GM19025 (cell line): ENCODE data around the gene NRSN1.

Experiments used
- ATAC-seq: cut with Tn5 transposase; IDR thresholded peaks from one replicate; pipeline ENCODE4 v1.9.1; 2021; ENCODE audit warnings: mild to moderate bottlenecking, low read depth, moderate library complexity; ENCODE audit not compliant: unreplicated experiment

The NRSN1 gene

GRCh38 chr6:24125980-24126379 is at the start of gene NRSN1:
TSS of gene NRSN1 (plus strand) at chr6:24126215. CDS start at chr6:24134328, 8,113 bp downstream.
- ATAC-seq = no peak

GRCh38 chr6:24078200-24078599 is 47.8 kb upstream of the NRSN1 start:
- ATAC-seq = no peak

GRCh38 chr6:24079076-24079475 is 46.9 kb upstream of the NRSN1 start:
- no peak for ATAC-seq

- ATAC-seq = no peak
Measured at GRCh38 chr6:24080711-24081110, 45.3 kb upstream of the NRSN1 start.

- no peak for ATAC-seq
Measured at GRCh38 chr6:24089736-24090135, 36.3 kb upstream of the NRSN1 start.

GRCh38 chr6:24092407-24092806 is 33.6 kb upstream of the NRSN1 start:
- ATAC-seq = no peak

- no peak for ATAC-seq
Measured at GRCh38 chr6:24093381-24093780, 32.6 kb upstream of the NRSN1 start.

- peak; percentile 51 for ATAC-seq
Measured at GRCh38 chr6:24099181-24099580, 26.8 kb upstream of the NRSN1 start.

- ATAC-seq = no peak
Measured at GRCh38 chr6:24100024-24100769, 25.8 kb upstream of the NRSN1 start.

- no peak for ATAC-seq
Measured at GRCh38 chr6:24100770-24101155, 25.3 kb upstream of the NRSN1 start.

- no peak for ATAC-seq
Measured at GRCh38 chr6:24105191-24105590, 20.8 kb upstream of the NRSN1 start.

- no peak for ATAC-seq
Measured at GRCh38 chr6:24106291-24106690, 19.7 kb upstream of the NRSN1 start.

GRCh38 chr6:24107294-24107693 is 18.7 kb upstream of the NRSN1 start:
- no peak for ATAC-seq

- no peak for ATAC-seq
Measured at GRCh38 chr6:24108056-24108455, 18.0 kb upstream of the NRSN1 start.

GRCh38 chr6:24110417-24110816 is 15.6 kb upstream of the NRSN1 start:
- no peak for ATAC-seq

- no peak for ATAC-seq
Measured at GRCh38 chr6:24113891-24114290, 12.1 kb upstream of the NRSN1 start.

- no peak for ATAC-seq
Measured at GRCh38 chr6:24117021-24117420, 9.0 kb upstream of the NRSN1 start.

- no peak for ATAC-seq
Measured at GRCh38 chr6:24122139-24122538, 3.9 kb upstream of the NRSN1 start.

- no peak for ATAC-seq
Measured at GRCh38 chr6:24126586-24127192, 674 bp downstream of the NRSN1 start.

- ATAC-seq = no peak
Measured at GRCh38 chr6:24127316-24127715, 1.3 kb downstream of the NRSN1 start.

- ATAC-seq = no peak
Measured at GRCh38 chr6:24131751-24132150, 5.7 kb downstream of the NRSN1 start.

GRCh38 chr6:24139080-24139479 is 13.1 kb downstream of the NRSN1 start:
- no peak for ATAC-seq
